ENCODE measurements around the gene HELZ. TPM values are rescaled to one million over a fixed set of nuclear protein-coding genes. Genes with fewer than 3 reads are reported as not detected.

HELZ gene
- total and polyA plus RNA-seq, 2 of the 8 experiments (the other 6 are each of a cell fraction or from before 2014, with no cell fraction given) = 10.0 to 48.7 TPM

- no peak overlapping the region for H4K8ac ChIP-seq (ENCODE audit: extremely low read depth, insufficient read depth, low read length)
- no peak overlapping the region for H2BK5ac ChIP-seq (ENCODE audit: low read depth, low read length)
- H3K4me2 ChIP-seq (ENCODE audit: insufficient read depth in 1 of 2, low read depth in 2 of 2, low read length in 2 of 2) = no peak overlapping the region
- peaks cover 1% of the 10 kb centered on the region in 2 experiments for H4K20me1 ChIP-seq (replicated peaks in 1 of 2; ENCODE audit: control insufficient read depth in 1 of 2, insufficient read depth in 2 of 2, low read length in 2 of 2)
- H3K23me2 ChIP-seq (ENCODE audit: low read depth, low read length) = no peaks in the 10 kb centered on the region
- no peak overlapping the region for H4K5ac ChIP-seq (ENCODE audit: insufficient read length, low read depth, low read length)
- no peak overlapping the region for H4K91ac ChIP-seq (replicated peaks; ENCODE audit: insufficient read length, low read length)
- TF ChIP-seq CBX8 (IDR thresholded peaks at IDR 0.05; ENCODE audit: borderline replicate concordance, low read depth, low read length) (no peak), SAP30 (IDR thresholded peaks at IDR 0.05; ENCODE audit: insufficient read depth, insufficient replicate concordance, low read length) (no peak), CBX5 (IDR thresholded peaks at IDR 0.05; ENCODE audit: low read depth, low read length) (no peak), POLR2A (IDR thresholded peaks at IDR 0.05; ENCODE audit: control extremely low read depth in 1 of 2, low read depth in 2 of 2, low read length in 2 of 2) (no peak), SIN3A (conservative IDR thresholded peaks at IDR 0.05 in 1 of 2, IDR thresholded peaks at IDR 0.05 in 1 of 2; ENCODE audit: low read depth in 1 of 2, low read length in 2 of 2) (no peak), KDM5A (IDR thresholded peaks at IDR 0.05; ENCODE audit: low read length) (no peak), TAF7 (optimal IDR thresholded peaks at IDR 0.05; ENCODE audit: borderline replicate concordance, low read depth, low read length) (no peak), CHD1 (IDR thresholded peaks at IDR 0.05; ENCODE audit: low read depth, low read length) (no peak), RXRA (IDR thresholded peaks at IDR 0.05; ENCODE audit: insufficient read depth, low read depth, low read length) (no peak), YY1 (IDR thresholded peaks at IDR 0.05; ENCODE audit: low read depth, low read length) (no peak)
- ChIA-PET CTCF (ENCODE audit: partially characterized antibody) (no interaction called here), POLR2A (ENCODE audit: partially characterized antibody) (no interaction called here)
- H3K9ac ChIP-seq (replicated peaks in 1 of 4; ENCODE audit: extremely low read depth in 1 of 4, low read depth in 3 of 4, low read length in 3 of 4) = no peak overlapping the region
- H3K56ac ChIP-seq (replicated peaks; ENCODE audit: insufficient read length, low read depth, low read length) = no peak overlapping the region
- no peak overlapping the region for H3K4ac ChIP-seq (replicated peaks; ENCODE audit: insufficient read length, low read depth, low read length)
- H3K4me3 ChIP-seq (ENCODE audit: extremely low read depth in 1 of 4, insufficient read depth in 2 of 4, low read depth in 3 of 4, low read length in 4 of 4) = no peak overlapping the region
- H2BK120ac ChIP-seq (replicated peaks; ENCODE audit: low read depth, low read length) = no peak overlapping the region
- no peak overlapping the region for H2AK5ac ChIP-seq (ENCODE audit: low read depth, low read length)
- H2BK15ac ChIP-seq (ENCODE audit: low read length) = no peak overlapping the region
- H2BK20ac ChIP-seq (ENCODE audit: low read length) = no peak overlapping the region
- no peak overlapping the region for H3K23ac ChIP-seq (ENCODE audit: insufficient read length)
- no peaks in the 10 kb centered on the region for H3K27me3 ChIP-seq (replicated peaks in 1 of 4; ENCODE audit: control insufficient read depth in 3 of 4, extremely low read depth in 1 of 4, insufficient read depth in 3 of 4, low read length in 3 of 4)
- no peak for FAIRE-seq
- no peak for DNase-seq (ENCODE audit: low read depth in 1 of 2, low spot score in 2 of 2)
- peaks cover 0 to 2% of the 10 kb centered on the region in 2 experiments; a peak in 1 of 4 replicates for H3K79me2 ChIP-seq (ENCODE audit: control insufficient read depth in 1 of 2, insufficient read depth in 2 of 2, low read length in 2 of 2)
- H2AFZ ChIP-seq (ENCODE audit: low read length) = no peak overlapping the region
- no peak overlapping the region for H3K27ac ChIP-seq (ENCODE audit: low read depth, low read length)
- no peaks in the 10 kb centered on the region for H3K4me1 ChIP-seq (replicated peaks in 1 of 4; ENCODE audit: control insufficient read depth in 3 of 4, insufficient read depth in 4 of 4, low read length in 3 of 4)
- H3K79me1 ChIP-seq (ENCODE audit: low read depth, low read length) = no peaks in the 10 kb centered on the region
- H2BK12ac ChIP-seq (ENCODE audit: low read depth, low read length) = no peak overlapping the region
- no peak overlapping the region for H3K14ac ChIP-seq (ENCODE audit: insufficient read length)
- H3K36me3 ChIP-seq (ENCODE audit: control insufficient read depth in 2 of 4, insufficient read depth in 4 of 4, low read length in 3 of 4) = no peaks in the 10 kb centered on the region
- no peak overlapping the region for H3K18ac ChIP-seq (ENCODE audit: extremely low read depth, low read length)
- 82% methylated on average over 1 of the region's 1 CpG; no CpG with 5 or more reads in 1 of the 2 experiments for WGBS, 2 experiments (ENCODE audit: extremely low coverage in 1 of 2, insufficient coverage in 1 of 2, insufficient read length in 1 of 2, insufficient replicate concordance in 2 of 2, low coverage in 1 of 2, low lambda C conversion rate in 2 of 2, missing lambda C conversion rate in 1 of 2)
- H3K9me3 ChIP-seq (ENCODE audit: insufficient read depth in 2 of 2, low read depth in 1 of 2, low read length in 1 of 2) = no peaks in the 10 kb centered on the region
These were observed 147.0 kb downstream of the HELZ start for GRCh38 chr17:67098006-67098405.
